HCT116 (cell line): ENCODE results near the gene ANGPT4. TPM values are rescaled to one million over a fixed set of nuclear protein-coding genes. Genes with fewer than 3 reads are reported as not detected.

Experiments used
- ATAC-seq: fragments of 200-7000 bp; cut with Tn5 transposase; 2 replicates; pipeline ENCODE4 v1.9.1; 2020; ENCODE audit warnings: mild to moderate bottlenecking, moderate library complexity
- BruUV-seq: library from RNA; stranded (reverse); fragments of 400-500 nt; replicated peaks from 2 replicates; lab custom pipeline; 2021; lab: Mats Ljungman, UMichigan
- CTCF ChIA-PET: fragments of 300-600 bp; sonication (Branson Sonifier 250); formaldehyde crosslinking; loops from one replicate; lab custom pipeline; 2021; ENCODE audit warnings: antibody characterized with exemption; lab: Charles Lee
- POLR2A ChIA-PET: fragments of 300-600, 350-600 bp; sonication (Branson Sonifier 250); formaldehyde crosslinking; loops from one replicate; lab custom pipeline; 2021; ENCODE audit warnings: antibody characterized with exemption; lab: Charles Lee
- RAD21 ChIA-PET, 2 experiments: fragments of 300-600 bp; sonication (Branson Sonifier 250); formaldehyde crosslinking; loops; one replicate each; lab custom pipeline; 2023; ENCODE audit warnings: low total read pairs in 2 of 2; ENCODE audit not compliant: uncharacterized antibody in 2 of 2, unreplicated experiment in 2 of 2, low non-redundant PET in 1 of 2; lab: Charles Lee
- DNase-seq: peaks from one replicate; pipeline ENCODE4 v3.0.0-alpha.2; 2010; ENCODE audit warnings: low read depth, low spot score
- H2AFZ ChIP-seq: fragments of 200-600 bp; shearing (Covaris generic), sonication (generic); 2 replicates; pipeline ENCODE4 v1.6.1; 2017; ENCODE audit warnings: low read depth, mixed run types, mixed read lengths, antibody characterized with exemption, low read length; ENCODE audit not compliant: poor library complexity, severe bottlenecking
- H3K27ac ChIP-seq: 2 replicates; pipeline ENCODE4 v1.5.1; 2012; ENCODE audit warnings: low read depth, low read length
- H3K27me3 ChIP-seq: fragments of 200-600 bp; sonication (generic); 2 replicates; pipeline ENCODE4 v1.6.1; 2016; ENCODE audit warnings: mixed run types, low read length, mixed read lengths; ENCODE audit not compliant: insufficient read depth
- H3K36me3 ChIP-seq, 2 experiments: fragments of 200-500 bp in 1 of 2; fragments of 200-600 bp in 1 of 2; sonication (Bioruptor generic) in 1 of 2; sonication (generic) in 1 of 2; 2 replicates each; pipeline versions ENCODE4 v1.5.1 to v1.6.1; 2014 to 2016; ENCODE audit warnings: low read length in 2 of 2, inconsistent platforms in 1 of 2, mixed read lengths in 1 of 2, mixed run types in 1 of 2; ENCODE audit not compliant: insufficient read depth in 2 of 2, control insufficient read depth in 1 of 2
- H3K4me1 ChIP-seq, 2 experiments: fragments of 200-600 bp in 1 of 2; sonication (generic) in 1 of 2; 2 replicates each; pipeline versions ENCODE4 v1.5.1 to v1.6.1; 2012 to 2017; ENCODE audit warnings: low read length in 2 of 2, inconsistent platforms in 1 of 2, mild to moderate bottlenecking in 1 of 2, mixed read lengths in 1 of 2, mixed run types in 1 of 2, moderate library complexity in 1 of 2; ENCODE audit not compliant: insufficient read depth in 2 of 2, control insufficient read depth in 1 of 2
- H3K4me2 ChIP-seq: fragments of 200-600 bp; sonication (generic); 2 replicates; pipeline ENCODE4 v1.6.1; 2017; ENCODE audit warnings: mixed run types, low read length, mixed read lengths
- H3K4me3 ChIP-seq, 2 experiments: fragments of 200-600 bp in 1 of 2; sonication (generic) in 1 of 2; replicated peaks in 1 of 2; 2 replicates each; pipeline ENCODE4 v1.5.1; 2011 to 2016; ENCODE audit warnings: low read length in 2 of 2, control low read depth in 1 of 2, low read depth in 1 of 2, mild to moderate bottlenecking in 1 of 2, mixed read lengths in 1 of 2, mixed run types in 1 of 2
- H3K79me2 ChIP-seq: fragments of 200-600 bp; sonication (generic); 2 replicates; pipeline ENCODE4 v1.6.1; 2017; ENCODE audit warnings: mild to moderate bottlenecking, mixed run types, low read length, moderate library complexity, mixed read lengths; ENCODE audit not compliant: insufficient read depth
- H3K9ac ChIP-seq: fragments of 200-600 bp; sonication (generic); 2 replicates; pipeline ENCODE4 v1.6.1; 2016; ENCODE audit warnings: low read length, mixed read lengths
- H3K9me2 ChIP-seq: fragments of 200-600 bp; sonication (generic), shearing (Covaris generic); 2 replicates; pipeline ENCODE4 v1.6.1; 2017; ENCODE audit warnings: mixed run types, mild to moderate bottlenecking, moderate library complexity; ENCODE audit not compliant: insufficient read depth
- H3K9me3 ChIP-seq, 2 experiments: fragments of 200-500 bp in 1 of 2; fragments of 200-600 bp in 1 of 2; sonication (Bioruptor generic) in 1 of 2; sonication (generic) in 1 of 2; 2 replicates each; pipeline ENCODE4 v1.6.1; 2014 to 2017; ENCODE audit warnings: low read length in 2 of 2, mixed read lengths in 2 of 2, inconsistent platforms in 1 of 2, low read depth in 1 of 2, mild to moderate bottlenecking in 1 of 2, mixed run types in 1 of 2, moderate library complexity in 1 of 2; ENCODE audit not compliant: control insufficient read depth in 1 of 2, insufficient read depth in 1 of 2
- H4K20me1 ChIP-seq: fragments of 200-600 bp; sonication (generic), shearing (Covaris generic); 2 replicates; pipeline ENCODE4 v1.6.1; 2017; ENCODE audit warnings: mixed run types, mild to moderate bottlenecking, moderate library complexity; ENCODE audit not compliant: insufficient read depth
- ATF3 ChIP-seq: IDR thresholded peaks from 2 replicates; pipeline ENCODE4 v1.6.1; 2012
- CEBPB ChIP-seq: IDR thresholded peaks from 2 replicates; pipeline ENCODE4 v1.6.1; 2012; ENCODE audit warnings: low read depth
- CTCF ChIP-seq, 3 experiments: fragments of 200-600 bp in 1 of 3; sonication (generic) in 1 of 3; IDR thresholded peaks in 2 of 3; conservative IDR thresholded peaks in 1 of 3; 2 replicates each; pipeline ENCODE4 v1.5.1; 2012 to 2017; ENCODE audit warnings: low read depth in 2 of 3, low read length in 2 of 3, antibody characterized with exemption in 1 of 3, borderline replicate concordance in 1 of 3, control low read depth in 1 of 3, mild to moderate bottlenecking in 1 of 3, mixed read lengths in 1 of 3, mixed run types in 1 of 3, moderate library complexity in 1 of 3; ENCODE audit not compliant: insufficient read depth in 1 of 3
- EGR1 ChIP-seq: IDR thresholded peaks from 2 replicates; pipeline ENCODE4 v1.6.1; 2012; ENCODE audit warnings: low read depth
- ELF1 ChIP-seq: IDR thresholded peaks from 2 replicates; pipeline ENCODE4 v1.6.1; 2012; ENCODE audit warnings: low read depth, borderline replicate concordance
- EZH2 ChIP-seq: fragments of 200-600 bp; sonication (generic); IDR thresholded peaks from 2 replicates; pipeline ENCODE4 v1.6.1; 2017; ENCODE audit warnings: antibody characterized with exemption, mixed run types
- EZH2phosphoT487 ChIP-seq: fragments of 200-600 bp; IDR thresholded peaks from 2 replicates; pipeline ENCODE4 v1.6.1; 2018; ENCODE audit warnings: antibody characterized with exemption, borderline replicate concordance
- MAX ChIP-seq: IDR thresholded peaks from 2 replicates; pipeline ENCODE4 v1.6.1; 2012
- RAD21 ChIP-seq: IDR thresholded peaks from 2 replicates; pipeline ENCODE4 v1.6.1; 2012; ENCODE audit warnings: low read depth, mild to moderate bottlenecking
- SP1 ChIP-seq: IDR thresholded peaks from 2 replicates; pipeline ENCODE4 v1.6.1; 2012; ENCODE audit warnings: low read depth
- SRF ChIP-seq: IDR thresholded peaks from 2 replicates; pipeline ENCODE4 v1.6.1; 2012; ENCODE audit warnings: low read depth
- TCF7L2 ChIP-seq: IDR thresholded peaks from 2 replicates; pipeline ENCODE4 v1.7.0; 2011; ENCODE audit warnings: borderline replicate concordance, inconsistent platforms; ENCODE audit not compliant: insufficient read depth, insufficient read length; ENCODE audit errors: extremely low read depth
- YY1 ChIP-seq: IDR thresholded peaks from 2 replicates; pipeline ENCODE4 v1.6.1; 2011; ENCODE audit warnings: low read length, low read depth, moderate library complexity, mild to moderate bottlenecking; ENCODE audit not compliant: insufficient replicate concordance; ENCODE audit errors: extremely low read depth
- intact Hi-C: fragments of 100-400 bp; cut with micrococcal nuclease; formaldehyde crosslinking; loops from 2 replicates; pipeline ENCODE4 v1.10.0; 2022
- total RNA-seq: library from RNA; stranded (reverse); gene quantifications from one replicate; pipeline ENCODE4 v1.2.1, GENCODE V29; 2021; ENCODE audit not compliant: unreplicated experiment

The ANGPT4 gene
- total RNA-seq, 1 experiment from 2014 or later, result not detected

GRCh38 chr20:945841-946240 is 29.7 kb upstream of the ANGPT4 start (continued):
- TF ChIP-seq TCF7L2 (no peak), ELF1 (no peak), YY1 (no peak), MAX (no peak), EGR1 (no peak), SRF (no peak)

- CTCF ChIA-PET, result no interaction called here
Measured at GRCh38 chr20:944774-945410, 28.8 kb upstream of the ANGPT4 start.

More at GRCh38 chr20:944774-945410, 28.8 kb upstream of the ANGPT4 start:
- ATAC-seq (no peak), DNase-seq (no peak)
- ChIA-PET POLR2A (no interaction called here), RAD21 (no interaction called here)
- intact Hi-C loops, result no loop called here
- Histone ChIP-seq H3K79me2 (no peaks in the 10 kb centered on the region), H3K27ac (no peak overlapping the region), H3K9me2 (no peaks in the 10 kb centered on the region), H2AFZ (no peak overlapping the region), H3K4me1 (no peaks in the 10 kb centered on the region), H3K27me3 (no peaks in the 10 kb centered on the region; the same call in 1 of the 2 replicates), H3K4me2 (no peak overlapping the region), H4K20me1 (no peaks in the 10 kb centered on the region), H3K4me3 (no peak overlapping the region), H3K9ac (no peak overlapping the region), H3K36me3 (no peaks in the 10 kb centered on the region), H3K9me3 (no peaks in the 10 kb centered on the region)
- no peak for TF ChIP-seq CTCF (IDR thresholded peaks at IDR 0.05 in 2 of 3, conservative IDR thresholded peaks at IDR 0.05 in 1 of 3; ENCODE audit: borderline replicate concordance in 1 of 3, insufficient read depth in 1 of 3, low read depth in 2 of 3, low read length in 2 of 3)
- no peak for TF ChIP-seq CEBPB
- TF ChIP-seq RAD21, result no peak
- no peak for TF ChIP-seq SP1
- TF ChIP-seq ATF3, result no peak
- no peak for TF ChIP-seq EZH2phosphoT487
- no peak for TF ChIP-seq ELF1
- TF ChIP-seq EZH2, result no peak
- BruUV-seq, result no TSS peak
